Ovary (tissue), 9 donors: ENCODE results near the gene CERK. TPM values are rescaled to one million over a fixed set of nuclear protein-coding genes. Genes with fewer than 3 reads are reported as not detected.

Source experiments
- DNase-seq, 5 donors: peaks; one replicate each; pipeline ENCODE4 v3.0.0-alpha.2; 2019 to 2020
- H3K27ac ChIP-seq, 2 donors: fragments of 200-600 bp; one replicate each; pipeline versions ENCODE4 v1.5.1 to v1.8.0; 2019 to 2022
- H3K27me3 ChIP-seq: fragments of 200-600 bp; one replicate; pipeline ENCODE4 v1.8.0; 2022
- H3K36me3 ChIP-seq: fragments of 200-600 bp; sonication (generic); one replicate; pipeline ENCODE4 v1.5.1; 2019
- H3K4me1 ChIP-seq: one replicate; pipeline ENCODE4 v1.8.1; 2013; ENCODE audit warnings: mild to moderate bottlenecking, moderate library complexity; ENCODE audit not compliant: insufficient read depth
- H3K4me3 ChIP-seq: fragments of 200-600 bp; sonication (generic); one replicate; pipeline ENCODE4 v1.5.1; 2017
- H3K9me3 ChIP-seq, 2 donors: fragments of 200-600 bp in 1 of 2; sonication (generic) in 1 of 2; one replicate each; pipeline versions ENCODE4 v1.5.1 to v1.8.1; 2013 to 2019; ENCODE audit warnings: mild to moderate bottlenecking in 1 of 2, moderate library complexity in 1 of 2
- EP300 ChIP-seq: sonication (generic); formaldehyde crosslinking; IDR thresholded peaks from one replicate; pipeline ENCODE4 v1.6.1; 2017; ENCODE audit warnings: antibody characterized with exemption
- POLR2A ChIP-seq: fragments of 450-650 bp; IDR thresholded peaks from one replicate; pipeline ENCODE4 v1.6.1; 2017; ENCODE audit warnings: antibody characterized with exemption, mild to moderate bottlenecking, moderate library complexity
- WGBS, 3 donors: extraction: QIAGEN DNeasy Blood & Tissue Kit in 1 of 3; methylation state at CpG; one replicate each; pipeline versions ENCODE4 v1.1.5 to v1.1.7; 2013 to 2017; 5-methylcytosine and 5-hydroxymethylcytosine counted together
- intact Hi-C, 4 donors: fragments of 100-400 bp; cut with DNase I; formaldehyde crosslinking; loops; one replicate each; pipeline versions ENCODE4 v1.11.0 to v1.15.1; 2022 to 2023
- polyA plus RNA-seq, 2 donors: library from polyadenylated mRNA; stranded (reverse); fragments of 200-250 nt in 1 of 2; fragments of 350-450 nt in 1 of 2; fragmentation: Illumina TruSeq in 1 of 2; extraction: RNeasy Lipid Tissue Mini Kit (QIAGEN cat#74804) in 1 of 2; gene quantifications; one replicate each; pipeline ENCODE4 v1.2.3, GENCODE V29; 2013 to 2014
- total RNA-seq, 7 donors: library from RNA; depleted of rRNA in 2 of 7; stranded (reverse); fragments of >200 nt in 2 of 7; fragmentation: NEBNext Ultra II Directional in 3 of 7; extraction: Animal tissue kit (Norgen Biotek cat#: 25700) in 3 of 7; gene quantifications; one replicate each; pipeline versions ENCODE4 v1.1.0 to v1.2.4, GENCODE V29; 2016 to 2023
- TF ChIP-seq, protein P1 (sequence below), 3 donors: fragments of 450-650 bp in 2 of 3; fragments of 200-600 bp in 1 of 3; IDR thresholded peaks; one replicate each; pipeline versions ENCODE4 v1.5.1 to v1.8.0; 2016 to 2022; ENCODE audit warnings: antibody characterized with exemption in 3 of 3, mild to moderate bottlenecking in 1 of 3
- donor health status: DM: no; HTN: no; CAD: no; lungs with moderate emphysema.
- donor health status: DM: no; HTN: no; CAD: no.
- donor health status: Bipolar disorder and iron deficiency.
- donor health status: DM: yes; HTN: yes; CAD: no.
- donor health status: DM: no; HTN: no; CAD: no.
- donor health status: DM: yes; HTN: yes; CAD: no.

The CERK gene
- total and polyA plus RNA-seq, 9 donors: 27.1 to 71.1 (median 46.8) TPM

DNA sequence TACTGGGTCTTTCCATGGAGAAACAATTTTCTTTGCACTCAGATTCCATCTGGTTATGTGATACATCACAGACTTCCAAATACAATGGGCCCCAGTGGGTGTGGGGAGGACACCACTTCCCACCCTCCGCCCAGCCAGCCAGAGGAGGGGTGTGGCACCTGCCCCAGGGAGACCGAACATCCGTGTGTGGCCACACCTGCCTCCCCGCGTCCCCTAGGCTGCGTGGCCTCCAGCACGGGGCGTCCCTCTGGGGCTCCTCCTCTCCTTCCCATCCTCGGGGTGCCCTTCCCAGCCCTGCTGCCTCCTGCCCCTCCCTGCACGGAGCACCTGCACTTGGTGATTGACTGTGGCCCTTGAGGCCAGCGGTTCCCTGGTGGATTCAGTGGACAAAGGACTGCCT, 49.1 kb downstream of the CERK start:
- Histone ChIP-seq H3K4me3 (no peak overlapping the region), H3K4me1 (peaks cover 7% of the 10 kb centered on the region), H3K27ac (no peak overlapping the region), H3K36me3 (no peaks in the 10 kb centered on the region), H3K27me3 (no peaks in the 10 kb centered on the region), H3K9me3 (no peaks in the 10 kb centered on the region)
- intact Hi-C loops: no loop called here
- 80 to 93% (median 84%) methylated on average over 11 of the region's 11 CpGs for WGBS, 3 donors
- no peak for TF ChIP-seq EP300
- no peak for DNase-seq

DNA sequence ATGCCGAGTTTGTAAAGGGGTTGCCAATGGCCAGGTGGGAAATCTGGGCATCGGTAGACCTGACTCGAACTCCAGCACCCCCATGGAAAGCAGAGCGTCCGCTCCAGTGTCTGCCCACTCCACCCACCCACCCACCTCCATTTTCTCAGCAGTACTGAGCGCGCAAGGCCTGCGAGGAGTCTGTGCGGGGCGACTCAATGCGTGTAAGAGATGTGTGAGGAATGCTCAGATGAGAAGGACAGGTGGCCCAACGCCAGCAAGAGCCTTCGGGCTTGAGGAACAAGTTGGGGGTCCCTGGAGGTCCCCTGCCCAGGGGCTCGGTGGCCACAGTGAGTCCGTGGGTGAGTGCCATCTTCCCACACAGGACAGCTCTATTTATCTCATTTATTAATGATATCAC, 50.6 kb downstream of the CERK start:
- H3K27ac ChIP-seq: no peak overlapping the region

GRCh38 chr22:46687048-46687444, 51.0 kb downstream of the CERK start:
- Histone ChIP-seq H3K36me3 (no peaks in the 10 kb centered on the region), H3K4me1 (peaks cover 7% of the 10 kb centered on the region), H3K27ac (no peak overlapping the region), H3K9me3 (no peaks in the 10 kb centered on the region), H3K4me3 (no peak overlapping the region), H3K27me3 (no peaks in the 10 kb centered on the region)
- TF ChIP-seq, protein P1, sequence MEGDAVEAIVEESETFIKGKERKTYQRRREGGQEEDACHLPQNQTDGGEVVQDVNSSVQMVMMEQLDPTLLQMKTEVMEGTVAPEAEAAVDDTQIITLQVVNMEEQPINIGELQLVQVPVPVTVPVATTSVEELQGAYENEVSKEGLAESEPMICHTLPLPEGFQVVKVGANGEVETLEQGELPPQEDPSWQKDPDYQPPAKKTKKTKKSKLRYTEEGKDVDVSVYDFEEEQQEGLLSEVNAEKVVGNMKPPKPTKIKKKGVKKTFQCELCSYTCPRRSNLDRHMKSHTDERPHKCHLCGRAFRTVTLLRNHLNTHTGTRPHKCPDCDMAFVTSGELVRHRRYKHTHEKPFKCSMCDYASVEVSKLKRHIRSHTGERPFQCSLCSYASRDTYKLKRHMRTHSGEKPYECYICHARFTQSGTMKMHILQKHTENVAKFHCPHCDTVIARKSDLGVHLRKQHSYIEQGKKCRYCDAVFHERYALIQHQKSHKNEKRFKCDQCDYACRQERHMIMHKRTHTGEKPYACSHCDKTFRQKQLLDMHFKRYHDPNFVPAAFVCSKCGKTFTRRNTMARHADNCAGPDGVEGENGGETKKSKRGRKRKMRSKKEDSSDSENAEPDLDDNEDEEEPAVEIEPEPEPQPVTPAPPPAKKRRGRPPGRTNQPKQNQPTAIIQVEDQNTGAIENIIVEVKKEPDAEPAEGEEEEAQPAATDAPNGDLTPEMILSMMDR (IDR thresholded peaks at IDR 0.05): no peak
- TF ChIP-seq POLR2A (no peak), EP300 (no peak)
- intact Hi-C loops: no loop called here
- WGBS, 3 donors: 63 to 79% (median 66%) methylated on average over 15 of the region's 15 CpGs
- no peak for DNase-seq

More for the DNA sequence above, 50.6 kb downstream of the CERK start:
- intact Hi-C loops: no loop called here
- WGBS, 3 donors: 85 to 88% (median 87%) methylated on average over 15 of the region's 15 CpGs
- no peak for TF ChIP-seq POLR2A
- TF ChIP-seq EP300: no peak
- TF ChIP-seq, protein P1 (IDR thresholded peaks at IDR 0.05): no peak
- Histone ChIP-seq H3K4me1 (peaks cover 7% of the 10 kb centered on the region), H3K4me3 (no peak overlapping the region), H3K9me3 (no peaks in the 10 kb centered on the region), H3K27me3 (no peaks in the 10 kb centered on the region), H3K36me3 (no peaks in the 10 kb centered on the region)
- DNase-seq: no peak

DNA sequence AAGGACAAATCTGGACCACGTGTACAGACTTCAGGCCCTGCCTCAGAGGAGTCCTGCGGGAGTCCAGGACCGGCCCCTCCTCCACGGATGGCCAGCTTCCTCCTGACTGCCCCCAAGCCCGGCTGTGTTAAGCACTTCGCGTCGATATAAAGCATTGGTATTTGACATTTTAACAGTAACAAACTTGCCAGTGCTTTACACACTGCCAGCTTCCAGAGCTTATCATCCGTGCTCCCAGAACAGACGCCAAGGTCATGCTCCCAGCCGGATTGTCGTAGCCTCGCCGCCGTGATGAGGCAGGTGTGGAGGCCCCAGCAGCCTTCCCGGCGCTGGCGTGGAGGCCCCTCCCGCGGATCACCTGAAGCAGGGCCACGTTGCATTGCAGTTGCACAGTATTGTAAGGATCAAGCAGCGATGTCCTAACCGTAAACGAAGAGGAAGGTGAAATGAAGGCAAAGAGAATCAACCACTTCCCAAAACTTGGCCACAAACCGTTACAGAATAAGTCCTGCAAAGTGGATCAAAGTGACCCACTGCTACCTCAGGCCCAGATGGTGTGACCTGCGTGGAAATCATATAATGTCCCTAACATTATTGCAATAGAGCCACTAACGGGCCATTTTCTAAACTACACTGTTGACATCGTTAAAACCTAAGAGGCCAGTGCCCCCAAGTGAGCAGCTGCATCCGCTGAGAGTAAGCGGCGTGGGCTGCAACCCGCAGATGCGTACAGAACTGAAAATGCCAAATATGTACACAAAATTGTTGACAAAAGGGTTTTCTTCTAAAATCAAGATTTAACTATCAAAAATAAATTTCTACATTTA, 51.6 kb downstream of the CERK start:
- Histone ChIP-seq H3K27me3 (no peaks in the 10 kb centered on the region), H3K36me3 (no peaks in the 10 kb centered on the region), H3K9me3 (no peaks in the 10 kb centered on the region), H3K4me1 (peaks cover 7% of the 10 kb centered on the region), H3K4me3 (no peak overlapping the region), H3K27ac (peak overlapping the region in 1 of 2 donors; percentile 53)
- 39 to 67% (median 52%) methylated on average over 33 of the region's 33 CpGs for whole genome bisulfite sequencing, 3 donors
- intact Hi-C loops: no loop called here
- peak in 3 of 5 donors; percentile 42 to 66 (median 46) for DNase-seq
- TF ChIP-seq, protein P1 (IDR thresholded peaks at IDR 0.05): no peak
- no peak for TF ChIP-seq EP300
- TF ChIP-seq POLR2A: no peak

- 79 to 85% (median 84%) methylated on average over 10 of the region's 10 CpGs for WGBS, 3 donors
- no peak overlapping the region for H3K4me3 ChIP-seq
- H3K27me3 ChIP-seq: no peaks in the 10 kb centered on the region
- peaks cover 10% of the 10 kb centered on the region for H3K4me1 ChIP-seq
- no peaks in the 10 kb centered on the region for H3K36me3 ChIP-seq
- TF ChIP-seq POLR2A: no peak
- no peak for TF ChIP-seq EP300
- TF ChIP-seq, protein P1 (IDR thresholded peaks at IDR 0.05): no peak
- intact Hi-C loops: no loop called here
- no peak overlapping the region for H3K27ac ChIP-seq
- DNase-seq: no peak
- no peaks in the 10 kb centered on the region for H3K9me3 ChIP-seq
These were observed 53.3 kb downstream of the CERK start for GRCh38 chr22:46684706-46685105.
